Endothelial cell of umbilical vein (primary cell): ENCODE results near the gene EDEM2. TPM values are rescaled to one million over a fixed set of nuclear protein-coding genes. Genes with fewer than 3 reads are reported as not detected.
A peak's percentile ranks its signal among the peaks of the same experiment; 100 is the strongest.

Experiments
- BruUV-seq: library from RNA; stranded (reverse); fragments of 400-500 nt; replicated peaks from 2 replicates; lab custom pipeline; 2021; lab: Mats Ljungman, UMichigan
- CTCF ChIA-PET: fragments of 300-600, 350-600 bp; sonication (Branson Sonifier 250); formaldehyde crosslinking; loops from one replicate; lab custom pipeline; 2021; ENCODE audit warnings: antibody characterized with exemption, inconsistent platforms; lab: Charles Lee
- POLR2A ChIA-PET: fragments of 300-600, 350-600 bp; sonication (Branson Sonifier 250); formaldehyde crosslinking; loops from one replicate; lab custom pipeline; 2021; ENCODE audit warnings: antibody characterized with exemption, inconsistent platforms; lab: Charles Lee
- DNase-seq: peaks from one replicate; pipeline ENCODE4 v3.0.0-alpha.2; 2011; ENCODE audit warnings: low read depth, low spot score
- FAIRE-seq: peaks from 2 replicates; lab custom pipeline; 2011; peaks lifted over from hg19 to GRCh38; lab: Jason Lieb, UNC
- H2AFZ ChIP-seq: 2 replicates; pipeline ENCODE4 v1.6.0; 2012; ENCODE audit warnings: low read depth, low read length, control low read depth, inconsistent platforms
- H3K27ac ChIP-seq: 2 replicates; pipeline ENCODE4 v1.5.1; 2011; ENCODE audit warnings: low read depth, mild to moderate bottlenecking, control low read depth, low read length, moderate library complexity; ENCODE audit not compliant: insufficient read depth
- H3K27me3 ChIP-seq, 2 experiments: 2 replicates each; pipeline versions ENCODE4 v1.6.0 to v1.6.1; 2011; ENCODE audit warnings: low read length in 2 of 2, mixed read lengths in 1 of 2; ENCODE audit not compliant: control insufficient read depth in 2 of 2, insufficient read depth in 2 of 2
- H3K36me3 ChIP-seq, 2 experiments: 2 replicates in 1 of 2; 3 replicates in 1 of 2; pipeline ENCODE4 v1.5.1; 2011; ENCODE audit warnings: low read length in 2 of 2, mild to moderate bottlenecking in 1 of 2, moderate library complexity in 1 of 2; ENCODE audit not compliant: control insufficient read depth in 2 of 2, insufficient read depth in 2 of 2; ENCODE audit errors: extremely low read depth in 1 of 2
- H3K4me1 ChIP-seq: 3 replicates; pipeline ENCODE4 v1.5.1; 2011; ENCODE audit warnings: mild to moderate bottlenecking, low read length; ENCODE audit not compliant: control insufficient read depth, insufficient read depth; ENCODE audit errors: extremely low read depth
- H3K4me2 ChIP-seq: 2 replicates; pipeline ENCODE4 v1.6.1; 2011; ENCODE audit warnings: low read length, control low read depth, mixed read lengths; ENCODE audit not compliant: insufficient read depth
- H3K4me3 ChIP-seq, 3 experiments: fragments of 200-600 bp in 1 of 3; sonication (generic), shearing (Covaris generic) in 1 of 3; replicated peaks in 1 of 3; 2 replicates each; pipeline ENCODE4 v1.5.1; 2011 to 2016; ENCODE audit warnings: control low read depth in 3 of 3, low read length in 3 of 3, mild to moderate bottlenecking in 2 of 3, inconsistent platforms in 1 of 3, low read depth in 1 of 3, moderate library complexity in 1 of 3; ENCODE audit not compliant: insufficient read depth in 1 of 3
- H3K79me2 ChIP-seq: 2 replicates; pipeline ENCODE4 v1.6.0; 2012; ENCODE audit warnings: low read length, inconsistent platforms; ENCODE audit not compliant: control insufficient read depth, insufficient read depth
- H3K9ac ChIP-seq: replicated peaks from 2 replicates; pipeline ENCODE3; 2011; ENCODE audit warnings: low read length, control low read depth; ENCODE audit not compliant: insufficient read depth; ENCODE audit errors: extremely low read depth
- H3K9me1 ChIP-seq: replicated peaks from 3 replicates; pipeline ENCODE4 v1.6.0; 2011; ENCODE audit warnings: mild to moderate bottlenecking, low read length; ENCODE audit not compliant: control insufficient read depth, insufficient read depth; ENCODE audit errors: extremely low read depth
- H3K9me3 ChIP-seq: replicated peaks from 2 replicates; pipeline ENCODE4 v1.5.1; 2012; ENCODE audit warnings: low read length, inconsistent platforms; ENCODE audit not compliant: control insufficient read depth, insufficient read depth
- H4K20me1 ChIP-seq: replicated peaks from 2 replicates; pipeline ENCODE3; 2011; ENCODE audit warnings: mild to moderate bottlenecking, low read length; ENCODE audit not compliant: control insufficient read depth, insufficient read depth; ENCODE audit errors: extremely low read depth
- EZH2 ChIP-seq: IDR thresholded peaks from 2 replicates; pipeline ENCODE4 v1.6.1; 2012; ENCODE audit warnings: borderline replicate concordance, low read depth, mild to moderate bottlenecking, moderate library complexity, low read length, inconsistent platforms; ENCODE audit not compliant: severe bottlenecking
- FOS ChIP-seq: IDR thresholded peaks from 2 replicates; pipeline ENCODE4 v1.6.1; 2011; ENCODE audit warnings: mild to moderate bottlenecking, low read length, moderate library complexity, borderline replicate concordance; ENCODE audit not compliant: insufficient read depth
- GATA2 ChIP-seq: IDR thresholded peaks from 2 replicates; pipeline ENCODE4 v1.7.0; 2011; ENCODE audit warnings: low read depth, mild to moderate bottlenecking, moderate library complexity, mixed read lengths, low read length; ENCODE audit not compliant: insufficient read length, insufficient read depth
- JUN ChIP-seq: IDR thresholded peaks from 2 replicates; pipeline ENCODE4 v1.6.1; 2011; ENCODE audit warnings: borderline replicate concordance, low read depth; ENCODE audit not compliant: insufficient read length, insufficient read depth
- MYC ChIP-seq: IDR thresholded peaks from one replicate; pipeline ENCODE4 v1.6.1; 2011; ENCODE audit warnings: mild to moderate bottlenecking, low read depth, low read length
- POLR2A ChIP-seq: IDR thresholded peaks from 2 replicates; pipeline ENCODE4 v1.6.1; 2012; ENCODE audit warnings: low read depth, mild to moderate bottlenecking, control low read depth, low read length
- POLR2AphosphoS5 ChIP-seq: IDR thresholded peaks from 2 replicates; pipeline ENCODE4 v1.6.1; 2012; ENCODE audit warnings: low read depth, mild to moderate bottlenecking, control low read depth, low read length, moderate library complexity; ENCODE audit not compliant: insufficient read depth
- dilution Hi-C: fragments of 300-500 bp; cut with MboI; formaldehyde crosslinking; loops from one replicate; pipeline ENCODE4 v1.15.0; 2019; ENCODE audit warnings: low sequenced_read_pairs; ENCODE audit not compliant: extremely low pct_ligation_motif_present
- intact Hi-C: fragments of 100-400 bp; cut with micrococcal nuclease; formaldehyde crosslinking; loops from one replicate; pipeline ENCODE4 v1.10.0; 2022
- polyA plus RNA-seq, 4 experiments: library from polyadenylated mRNA; depleted of rRNA in 3 of 4; stranded (reverse) in 3 of 4; unstranded in 1 of 4; fragments of >200 nt; gene quantifications; 2 replicates each; pipeline versions ENCODE4 v1.2.1 to v1.2.3, GENCODE V29; 2011 to 2012; ENCODE audit warnings: missing spikeins in 1 of 4
- total RNA-seq: library from RNA; stranded (reverse); gene quantifications from 2 replicates; pipeline ENCODE4 v1.2.3, GENCODE V29; 2021
- TF ChIP-seq, protein P1 (sequence below), 2 donors: IDR thresholded peaks; 1 replicate in 1 of 2; 2 replicates in 1 of 2; pipeline ENCODE4 v1.5.1; 2011; ENCODE audit warnings: low read length in 2 of 2, mild to moderate bottlenecking in 2 of 2, moderate library complexity in 2 of 2, control low read depth in 1 of 2, inconsistent platforms in 1 of 2, low read depth in 1 of 2; ENCODE audit not compliant: insufficient read depth in 1 of 2; ENCODE audit errors: extremely low read depth in 1 of 2
- TF ChIP-seq, protein P2 (sequence below): IDR thresholded peaks from 2 replicates; pipeline ENCODE4 v1.6.1; 2011; ENCODE audit not compliant: insufficient read depth, insufficient read length

Gene EDEM2
- total and polyA plus RNA-seq, 2 donors (not counting 3 experiments of a cell fraction or from before 2014, with no cell fraction given) = 29.1 to 39.5 TPM

DNA sequence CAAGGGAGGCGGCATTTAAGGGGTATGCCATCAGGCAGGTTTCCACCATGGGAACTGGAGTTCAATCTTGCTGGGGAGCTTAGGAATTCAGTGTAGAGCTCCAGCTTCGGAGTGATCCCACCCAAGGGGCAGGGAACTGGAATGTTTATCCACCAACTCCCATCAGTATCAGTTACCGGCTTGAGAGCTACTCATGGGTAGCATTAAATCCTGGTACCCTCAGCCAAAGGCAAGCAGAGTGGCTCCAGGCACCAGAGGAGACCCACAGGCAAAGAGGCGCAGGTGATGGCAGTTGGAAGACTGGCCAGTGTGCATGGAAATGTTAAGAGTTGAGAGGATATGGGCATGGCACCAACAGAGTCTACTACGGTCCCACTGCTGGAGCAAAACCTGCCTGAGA lies 14.1 kb downstream of the EDEM2 start:
- TF ChIP-seq GATA2 (no peak), POLR2A (no peak), POLR2AphosphoS5 (no peak), JUN (no peak), MYC (no peak), FOS (no peak), EZH2 (no peak)
- TF ChIP-seq, protein P1, sequence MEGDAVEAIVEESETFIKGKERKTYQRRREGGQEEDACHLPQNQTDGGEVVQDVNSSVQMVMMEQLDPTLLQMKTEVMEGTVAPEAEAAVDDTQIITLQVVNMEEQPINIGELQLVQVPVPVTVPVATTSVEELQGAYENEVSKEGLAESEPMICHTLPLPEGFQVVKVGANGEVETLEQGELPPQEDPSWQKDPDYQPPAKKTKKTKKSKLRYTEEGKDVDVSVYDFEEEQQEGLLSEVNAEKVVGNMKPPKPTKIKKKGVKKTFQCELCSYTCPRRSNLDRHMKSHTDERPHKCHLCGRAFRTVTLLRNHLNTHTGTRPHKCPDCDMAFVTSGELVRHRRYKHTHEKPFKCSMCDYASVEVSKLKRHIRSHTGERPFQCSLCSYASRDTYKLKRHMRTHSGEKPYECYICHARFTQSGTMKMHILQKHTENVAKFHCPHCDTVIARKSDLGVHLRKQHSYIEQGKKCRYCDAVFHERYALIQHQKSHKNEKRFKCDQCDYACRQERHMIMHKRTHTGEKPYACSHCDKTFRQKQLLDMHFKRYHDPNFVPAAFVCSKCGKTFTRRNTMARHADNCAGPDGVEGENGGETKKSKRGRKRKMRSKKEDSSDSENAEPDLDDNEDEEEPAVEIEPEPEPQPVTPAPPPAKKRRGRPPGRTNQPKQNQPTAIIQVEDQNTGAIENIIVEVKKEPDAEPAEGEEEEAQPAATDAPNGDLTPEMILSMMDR (IDR thresholded peaks at IDR 0.05; ENCODE audit: extremely low read depth in 1 of 2, insufficient read depth in 1 of 2, low read depth in 1 of 2, low read length in 2 of 2) = no peak
- TF ChIP-seq, protein P2, sequence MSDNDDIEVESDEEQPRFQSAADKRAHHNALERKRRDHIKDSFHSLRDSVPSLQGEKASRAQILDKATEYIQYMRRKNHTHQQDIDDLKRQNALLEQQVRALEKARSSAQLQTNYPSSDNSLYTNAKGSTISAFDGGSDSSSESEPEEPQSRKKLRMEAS = no peak
- POLR2A ChIA-PET = no interaction called here
- H3K79me2 ChIP-seq = no peaks in the 10 kb centered on the region
- H3K36me3 ChIP-seq = peaks cover 9 to 16% of the 10 kb centered on the region in 2 experiments
- DNase-seq = no peak
- BruUV-seq = no TSS peak
- peaks cover 49% of the 10 kb centered on the region for H3K4me1 ChIP-seq
- no peaks in the 10 kb centered on the region for H3K27me3 ChIP-seq
- dilution Hi-C loops = no loop called here
- no peak for FAIRE-seq
- H3K27ac ChIP-seq = peak overlapping the region; percentile 2
- no peak overlapping the region for H3K4me2 ChIP-seq
- no peak overlapping the region for H2AFZ ChIP-seq
- H3K4me3 ChIP-seq = no peak overlapping the region
- no peaks in the 10 kb centered on the region for H4K20me1 ChIP-seq
- intact Hi-C loops = no loop called here
- no peaks in the 10 kb centered on the region for H3K9me3 ChIP-seq
- CTCF ChIA-PET = interaction anchor here (1.0 to 4.8 kb wide), 2 partner anchors 12 to 37 kb away, joined by 4 to 59 read pairs; no protein-coding TSS in a partner anchor
- H3K9ac ChIP-seq = no peak overlapping the region
- no peaks in the 10 kb centered on the region for H3K9me1 ChIP-seq
